Measurements from ENCODE around the gene LYL1. TPM values are rescaled to one million over a fixed set of nuclear protein-coding genes. Genes with fewer than 3 reads are reported as not detected.

LYL1 gene
- total RNA-seq (2014; rRNA removed; shearing (Covaris generic)) = not detected in 2 replicates
- 0.18 TPM in 1 of 2 replicates, not detected in the other for polyA plus RNA-seq (2016; fragmentation: Nextera tagmentation; extraction: Ambion mirVana)

DNA sequence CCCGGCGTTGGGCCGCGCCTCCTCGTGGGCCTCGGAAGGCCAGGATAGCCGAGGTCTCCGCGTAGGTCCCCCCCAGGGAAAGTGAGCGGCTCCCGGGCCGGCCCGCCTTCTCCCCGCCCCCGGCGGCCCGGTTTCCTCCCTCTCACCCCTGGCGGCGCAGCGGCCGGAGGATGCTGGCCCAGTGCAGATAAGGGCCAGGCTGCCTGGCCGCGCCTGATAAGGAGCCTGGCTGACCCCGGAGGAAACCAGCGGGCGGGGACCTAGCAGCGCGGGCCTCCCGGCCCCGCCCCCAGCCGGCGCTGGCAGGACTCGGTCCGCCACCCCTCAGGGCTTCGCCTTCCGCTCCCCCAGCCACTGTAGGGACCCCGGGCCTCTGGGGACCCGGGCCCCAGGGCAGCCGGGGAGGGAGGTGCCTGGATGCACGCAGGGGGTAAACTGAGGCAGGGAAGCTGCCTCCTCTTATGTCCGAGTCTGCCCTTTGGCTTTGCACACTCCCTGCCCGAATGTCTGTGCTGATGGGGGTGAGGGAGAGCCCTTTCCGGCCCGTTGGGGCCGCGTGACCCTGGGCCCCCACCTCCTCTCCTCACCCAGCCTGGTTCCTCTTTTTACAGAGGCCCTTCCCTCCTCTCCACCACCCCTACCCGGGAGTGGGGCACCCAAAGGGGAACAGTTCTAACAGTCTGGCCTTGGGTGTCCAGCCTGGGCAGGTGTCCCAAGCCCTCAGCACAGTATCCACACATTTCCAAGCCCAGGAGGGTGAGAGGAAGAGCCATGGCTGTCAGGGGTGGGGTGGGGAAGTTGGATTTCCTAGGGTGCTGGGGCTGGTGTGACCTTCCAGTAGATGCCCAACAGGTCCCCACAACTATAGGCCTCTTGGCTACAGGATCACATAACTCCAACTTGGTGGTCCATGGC lies at the start of gene LYL1:
TSS of gene LYL1 (minus strand) at position 193 of the 915 bp plus-strand sequence. CDS start 1,687 bp downstream, outside the sequence.
- Histone ChIP-seq H4K20me1 (ENCODE audit: insufficient read depth) (no peaks in the 10 kb centered on the region), H3K4me3 (peak within 1 kb of the TSS; percentile 14), H3K9me2 (ENCODE audit: insufficient read depth) (no peaks in the 10 kb centered on the region), H3K27me3 (replicated peaks; ENCODE audit: insufficient read depth) (no peaks in the 10 kb centered on the region), H3K79me2 (ENCODE audit: insufficient read depth) (no peaks in the 10 kb centered on the region; the same call in 1 of the 2 replicates), H3K4me1 (ENCODE audit: insufficient read depth) (peaks cover under 1% of the 10 kb centered on the region; the same call in 1 of the 2 replicates), H3K27ac (no peak within 1 kb of the TSS), H3K9ac (peak within 1 kb of the TSS; percentile 50), H3F3A (ENCODE audit: insufficient read depth) (0 out of 2 replicates have a peak, but pooled peaks cover 7% of the 10 kb centered on the region), H3K9me3 (ENCODE audit: low read depth) (no peaks in the 10 kb centered on the region), H3K36me3 (ENCODE audit: low read depth) (no peaks in the 10 kb centered on the region), H2AFZ (no peak within 1 kb of the TSS), H3K4me2 (ENCODE audit: unreplicated experiment) (peak within 1 kb of the TSS; percentile 8)
- in situ Hi-C loops (cut with MboI) = no loop called here
- no peak for DNase-seq
- WGBS, 2 experiments (ENCODE audit: low coverage in 1 of 2, low lambda C conversion rate in 2 of 2, missing lambda C conversion rate in 2 of 2) = 11% methylated on average over 36 to 40 of the region's 47 CpGs
- no peak for TF ChIP-seq EZH2 (IDR thresholded peaks at IDR 0.05; ENCODE audit: insufficient read depth, poor library complexity, severe bottlenecking)
- TF ChIP-seq EZH2phosphoT487 (IDR thresholded peaks at IDR 0.05; ENCODE audit: insufficient read depth, low read depth) = no peak

DNA sequence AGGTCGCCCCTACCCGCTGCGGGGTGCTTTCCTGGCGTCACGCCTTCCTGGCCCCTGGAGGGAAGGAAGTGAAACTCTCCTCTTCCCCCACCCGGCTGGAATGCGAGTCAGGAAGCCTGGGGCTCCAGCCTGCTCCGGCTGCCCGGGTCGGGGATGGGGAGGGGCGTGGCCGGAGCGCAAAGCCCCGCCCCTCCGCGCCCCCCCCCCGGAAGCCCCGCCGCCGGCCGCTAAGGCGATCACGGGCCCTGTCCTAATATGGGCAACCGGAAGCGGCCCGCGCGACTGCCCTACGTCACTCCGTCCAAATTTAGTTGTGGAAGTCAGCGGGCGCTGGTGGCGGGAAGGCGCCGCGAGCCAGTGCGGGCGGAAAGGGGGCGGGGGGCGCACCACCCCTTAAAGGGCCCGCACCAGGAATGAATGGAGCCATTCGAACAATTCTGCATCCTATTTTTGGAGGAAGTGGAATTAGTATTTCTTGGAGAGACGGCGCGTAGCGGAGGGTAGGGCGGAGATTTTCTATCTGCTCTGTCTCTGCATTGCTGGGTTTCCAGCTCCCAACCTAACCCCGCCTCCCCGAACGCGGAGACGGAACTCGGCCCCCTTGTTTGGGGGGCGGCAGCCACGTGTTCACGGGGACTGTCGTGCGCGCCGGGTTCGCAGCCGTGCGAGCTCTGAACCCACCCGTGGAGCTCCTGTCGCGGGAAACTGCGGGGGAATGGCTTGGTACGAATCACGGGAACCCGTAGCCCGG lies 49.1 kb upstream of the LYL1 start:
- Histone ChIP-seq H2AFZ (peak overlapping the region; percentile 59), H3K9ac (peak overlapping the region; percentile 99), H3K27ac (peak overlapping the region; percentile 94), H3K79me2 (ENCODE audit: insufficient read depth) (peaks cover 59% of the 10 kb centered on the region), H3K4me2 (ENCODE audit: unreplicated experiment) (peak overlapping the region; percentile 98), H3K9me2 (ENCODE audit: insufficient read depth) (no peaks in the 10 kb centered on the region), H3K9me3 (ENCODE audit: low read depth) (no peaks in the 10 kb centered on the region), H3K27me3 (replicated peaks; ENCODE audit: insufficient read depth) (no peaks in the 10 kb centered on the region), H3K36me3 (ENCODE audit: low read depth) (no peaks in the 10 kb centered on the region; the same call in 1 of the 2 replicates), H4K20me1 (ENCODE audit: insufficient read depth) (no peaks in the 10 kb centered on the region), H3K4me1 (ENCODE audit: insufficient read depth) (0 out of 2 replicates have a peak, but pooled peaks cover 17% of the 10 kb centered on the region), H3F3A (ENCODE audit: insufficient read depth) (peaks cover 38% of the 10 kb centered on the region), H3K4me3 (peak overlapping the region; percentile 96)
- WGBS, 2 experiments (ENCODE audit: low coverage in 1 of 2, low lambda C conversion rate in 2 of 2, missing lambda C conversion rate in 2 of 2) = 1 to 2% methylated on average over 62 to 71 of the region's 71 CpGs
- TF ChIP-seq EZH2phosphoT487 (IDR thresholded peaks at IDR 0.05; ENCODE audit: insufficient read depth, low read depth) = no peak
- TF ChIP-seq EZH2 (IDR thresholded peaks at IDR 0.05; ENCODE audit: insufficient read depth, poor library complexity, severe bottlenecking) = no peak
- DNase-seq = peak; percentile 98
- in situ Hi-C loops (cut with MboI) = no loop called here

DNA sequence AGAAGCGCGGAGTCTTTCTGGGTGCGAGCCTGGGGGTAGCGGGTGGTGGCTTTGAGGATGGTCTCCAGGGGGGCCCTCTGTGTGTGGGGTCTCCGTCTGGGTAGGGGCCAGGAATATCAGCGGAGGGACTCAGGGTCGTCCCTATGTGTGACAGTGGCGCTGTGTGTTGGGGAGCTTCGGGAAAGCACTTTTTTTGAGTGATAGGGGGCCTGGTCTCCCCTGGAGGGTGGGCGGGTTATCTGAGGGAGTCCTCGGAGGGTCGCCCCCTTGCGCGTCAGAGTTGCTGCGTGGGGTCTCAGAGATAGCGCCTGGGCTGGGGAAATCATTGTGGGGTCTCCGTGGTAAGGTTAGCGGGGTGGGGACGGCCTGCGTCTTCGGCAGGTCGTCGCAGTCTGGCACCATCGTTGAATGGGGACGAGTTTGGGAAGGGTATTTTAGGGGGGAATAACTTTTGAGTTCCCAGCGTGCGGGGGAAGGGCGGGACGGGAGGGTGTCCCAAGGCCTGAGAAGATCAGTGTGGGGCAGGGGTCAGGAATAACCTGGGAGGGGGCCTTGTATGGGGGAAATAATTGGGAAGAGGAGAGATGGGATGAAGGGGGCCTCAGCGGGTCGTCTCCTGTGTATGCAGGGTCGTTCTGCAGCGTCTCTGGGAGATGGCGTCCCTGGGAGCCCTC lies 48.4 kb upstream of the LYL1 start:
- peaks cover 32% of the 10 kb centered on the region for H3F3A ChIP-seq (ENCODE audit: insufficient read depth)
- H3K4me3 ChIP-seq = peak overlapping the region; percentile 96
- H3K4me1 ChIP-seq (ENCODE audit: insufficient read depth) = 0 out of 2 replicates have a peak, but pooled peaks cover 17% of the 10 kb centered on the region
- peak overlapping the region; percentile 87 for H3K4me2 ChIP-seq (ENCODE audit: unreplicated experiment)
- WGBS, 2 experiments (ENCODE audit: low coverage in 1 of 2, low lambda C conversion rate in 2 of 2, missing lambda C conversion rate in 2 of 2) = 1 to 2% methylated on average over 27 to 34 of the region's 34 CpGs
- H3K36me3 ChIP-seq (ENCODE audit: low read depth) = no peaks in the 10 kb centered on the region; the same call in 1 of the 2 replicates
- in situ Hi-C loops (cut with MboI) = no loop called here
- no peaks in the 10 kb centered on the region for H3K9me3 ChIP-seq (ENCODE audit: low read depth)
- peak overlapping the region; percentile 93 for H3K27ac ChIP-seq
- TF ChIP-seq EZH2phosphoT487 (IDR thresholded peaks at IDR 0.05; ENCODE audit: insufficient read depth, low read depth) (no peak), EZH2 (IDR thresholded peaks at IDR 0.05; ENCODE audit: insufficient read depth, poor library complexity, severe bottlenecking) (no peak)
- peak; percentile 41 for DNase-seq
- no peaks in the 10 kb centered on the region for H3K9me2 ChIP-seq (ENCODE audit: insufficient read depth)
- 0 out of 2 replicates have a peak overlapping the region, but pooled peaks have one; percentile 75 for H2AFZ ChIP-seq
- peak overlapping the region; percentile 99 for H3K9ac ChIP-seq
- H4K20me1 ChIP-seq (ENCODE audit: insufficient read depth) = no peaks in the 10 kb centered on the region
- H3K27me3 ChIP-seq (replicated peaks; ENCODE audit: insufficient read depth) = no peaks in the 10 kb centered on the region
- H3K79me2 ChIP-seq (ENCODE audit: insufficient read depth) = peaks cover 65% of the 10 kb centered on the region

All from GM23248 (cell line).